SK-N-SH (cell line): Measurements from ENCODE around the gene CLDN14. TPM values are rescaled to one million over a fixed set of nuclear protein-coding genes. Genes with fewer than 3 reads are reported as not detected.

Experiments
- CTCF ChIA-PET: fragments of 300-600, 350-600 bp; formaldehyde crosslinking; extraction: SDS; loops from one replicate; lab custom pipeline; 2021; lab: Yijun Ruan, JAX
- POLR2A ChIA-PET: fragments of 350-600 bp; sonication (Branson Sonifier 250); formaldehyde crosslinking; extraction: SDS; loops from one replicate; lab custom pipeline; 2020; ENCODE audit warnings: antibody characterized with exemption, inconsistent platforms; lab: Yijun Ruan, JAX
- DNase-seq: peaks from one replicate; pipeline ENCODE4 v3.0.0; 2012
- H2AFZ ChIP-seq: fragments of 200-600 bp; sonication (generic); 2 replicates; pipeline ENCODE4 v1.8.1; 2016; ENCODE audit warnings: antibody characterized with exemption, mild to moderate bottlenecking, low read depth
- H3F3A ChIP-seq: fragments of 200-600 bp; sonication (generic); replicated peaks from 2 replicates; pipeline ENCODE3; 2016; ENCODE audit warnings: antibody characterized with exemption, mild to moderate bottlenecking; ENCODE audit not compliant: insufficient read depth
- H3K27ac ChIP-seq, 2 experiments: fragments of 200-500 bp in 1 of 2; fragments of 200-600 bp in 1 of 2; sonication (Bioruptor generic) in 1 of 2; sonication (generic), shearing (Covaris generic) in 1 of 2; 2 replicates each; pipeline versions ENCODE4 v1.5.1 to v1.6.1; 2014 to 2016; ENCODE audit warnings: low read depth in 2 of 2, inconsistent platforms in 1 of 2, low read length in 1 of 2, mild to moderate bottlenecking in 1 of 2, mixed read lengths in 1 of 2
- H3K27me3 ChIP-seq: fragments of 200-600 bp; sonication (generic), shearing (Covaris generic); 2 replicates; pipeline ENCODE4 v1.6.1; 2016; ENCODE audit warnings: mixed run types; ENCODE audit not compliant: insufficient read depth
- H3K36me3 ChIP-seq, 2 experiments: fragments of 200-500 bp in 1 of 2; fragments of 200-600 bp in 1 of 2; sonication (Bioruptor generic) in 1 of 2; sonication (generic) in 1 of 2; replicated peaks in 1 of 2; 2 replicates each; pipeline versions ENCODE3 to v1.5.1; 2014 to 2016; ENCODE audit warnings: low read length in 1 of 2, mild to moderate bottlenecking in 1 of 2; ENCODE audit not compliant: insufficient read depth in 2 of 2, control insufficient read depth in 1 of 2
- H3K4me1 ChIP-seq, 2 experiments: fragments of 200-500 bp in 1 of 2; fragments of 200-600 bp in 1 of 2; sonication (Bioruptor generic) in 1 of 2; sonication (generic), shearing (Covaris generic) in 1 of 2; 2 replicates each; pipeline versions ENCODE4 v1.5.1 to v1.6.1; 2014 to 2016; ENCODE audit warnings: low read depth in 1 of 2, low read length in 1 of 2, mixed run types in 1 of 2; ENCODE audit not compliant: insufficient read depth in 2 of 2, control insufficient read depth in 1 of 2
- H3K4me2 ChIP-seq: fragments of 200-600 bp; sonication (generic), shearing (Covaris generic); 2 replicates; pipeline ENCODE4 v1.6.1; 2017; ENCODE audit warnings: mixed run types
- H3K4me3 ChIP-seq, 2 experiments: fragments of 200-500 bp in 1 of 2; fragments of 200-600 bp in 1 of 2; sonication (Bioruptor generic) in 1 of 2; sonication (generic), shearing (Covaris generic) in 1 of 2; 2 replicates each; pipeline versions ENCODE4 v1.5.1 to v1.8.1; 2014 to 2016; ENCODE audit warnings: low read depth in 2 of 2, inconsistent platforms in 1 of 2, low read length in 1 of 2, mild to moderate bottlenecking in 1 of 2, mixed read lengths in 1 of 2, moderate library complexity in 1 of 2
- H3K79me2 ChIP-seq: fragments of 200-600 bp; sonication (generic); 2 replicates; pipeline ENCODE4 v1.8.1; 2017; ENCODE audit warnings: mild to moderate bottlenecking; ENCODE audit not compliant: insufficient read depth
- H3K9ac ChIP-seq: fragments of 200-600 bp; sonication (generic); 2 replicates; pipeline ENCODE4 v1.6.1; 2017; ENCODE audit warnings: mixed run types
- H3K9me2 ChIP-seq: fragments of 200-600 bp; sonication (generic); 2 replicates; pipeline ENCODE4 v1.6.1; 2017; ENCODE audit warnings: mixed run types
- H3K9me3 ChIP-seq: fragments of 200-600 bp; sonication (generic); 2 replicates; pipeline ENCODE4 v1.6.1; 2017; ENCODE audit warnings: mixed run types, mild to moderate bottlenecking, moderate library complexity
- H4K20me1 ChIP-seq: fragments of 200-600 bp; sonication (generic); 2 replicates; pipeline ENCODE4 v1.6.1; 2017; ENCODE audit warnings: mild to moderate bottlenecking, mixed run types; ENCODE audit not compliant: insufficient read depth
- CHD2 ChIP-seq: fragments of 150-350 bp; IDR thresholded peaks from 2 replicates; pipeline ENCODE4 v1.6.1; 2018; ENCODE audit warnings: low read length; ENCODE audit not compliant: partially characterized antibody
- ELF1 ChIP-seq: IDR thresholded peaks from 2 replicates; pipeline ENCODE4 v1.4.0; 2012
- EZH2phosphoT487 ChIP-seq: fragments of 200-600 bp; sonication (generic); IDR thresholded peaks from 2 replicates; pipeline ENCODE4 v1.6.1; 2017; ENCODE audit warnings: low read depth, mixed run types, mild to moderate bottlenecking, antibody characterized with exemption, moderate library complexity, borderline replicate concordance
- FOSL2 ChIP-seq: IDR thresholded peaks from 2 replicates; pipeline ENCODE4 v1.4.0; 2012; ENCODE audit warnings: low read depth, mild to moderate bottlenecking, moderate library complexity, borderline replicate concordance
- FOXJ3 ChIP-seq: sonication (generic); formaldehyde crosslinking; IDR thresholded peaks from 2 replicates; pipeline ENCODE4 v1.5.1; 2020; ENCODE audit warnings: mild to moderate bottlenecking, missing genetic modification reagents
- FOXM1 ChIP-seq: IDR thresholded peaks from 2 replicates; pipeline ENCODE4 v1.4.0; 2012; ENCODE audit warnings: low read depth, mild to moderate bottlenecking
- GABPA ChIP-seq: IDR thresholded peaks from 2 replicates; pipeline ENCODE4 v1.4.0; 2012; ENCODE audit warnings: low read depth, mild to moderate bottlenecking
- GATA2 ChIP-seq: sonication (generic); formaldehyde crosslinking; IDR thresholded peaks from 2 replicates; pipeline ENCODE4 v1.5.0; 2020; ENCODE audit warnings: mild to moderate bottlenecking, missing genetic modification reagents
- IRF3 ChIP-seq: fragments of 150-350 bp; IDR thresholded peaks from 2 replicates; pipeline ENCODE4 v1.6.1; 2016; ENCODE audit warnings: mild to moderate bottlenecking, low read depth, low read length
- MEF2A ChIP-seq: IDR thresholded peaks from 2 replicates; pipeline ENCODE4 v1.4.0; 2012; ENCODE audit warnings: low read depth, borderline replicate concordance
- MXI1 ChIP-seq: IDR thresholded peaks from 2 replicates; pipeline ENCODE4 v1.6.1; 2012; ENCODE audit warnings: mild to moderate bottlenecking, low read depth, low read length, improper control_type of control experiment
- NFIC ChIP-seq: IDR thresholded peaks from 2 replicates; pipeline ENCODE4 v1.4.0; 2012; ENCODE audit warnings: borderline replicate concordance
- NRF1 ChIP-seq: IDR thresholded peaks from 2 replicates; pipeline ENCODE4 v1.6.1; 2012; ENCODE audit warnings: low read depth, mild to moderate bottlenecking, low read length
- POLR2AphosphoS5 ChIP-seq: IDR thresholded peaks from 2 replicates; pipeline ENCODE4 v1.6.1; 2012; ENCODE audit warnings: low read depth, low read length
- RCOR1 ChIP-seq: fragments of 150-350 bp; IDR thresholded peaks from 2 replicates; pipeline ENCODE4 v1.6.1; 2017; ENCODE audit warnings: antibody characterized with exemption, low read length
- RFX5 ChIP-seq: IDR thresholded peaks from 2 replicates; pipeline ENCODE4 v1.6.1; 2012; ENCODE audit warnings: mild to moderate bottlenecking, improper control_type of control experiment, low read length
- RXRA ChIP-seq: IDR thresholded peaks from 2 replicates; pipeline ENCODE4 v1.4.0; 2012; ENCODE audit warnings: low read depth, mild to moderate bottlenecking, borderline replicate concordance
- SIN3A ChIP-seq: IDR thresholded peaks from 2 replicates; pipeline ENCODE4 v1.6.1; 2012; ENCODE audit warnings: low read depth, mild to moderate bottlenecking, low read length, moderate library complexity, borderline replicate concordance
- TAF1 ChIP-seq: IDR thresholded peaks from 2 replicates; pipeline ENCODE4 v1.6.1; 2012; ENCODE audit warnings: low read depth, mild to moderate bottlenecking, low read length, moderate library complexity, borderline replicate concordance
- TEAD4 ChIP-seq: IDR thresholded peaks from 2 replicates; pipeline ENCODE4 v1.4.0; 2012; ENCODE audit warnings: mild to moderate bottlenecking, borderline replicate concordance; ENCODE audit not compliant: insufficient read depth
- USF1 ChIP-seq: IDR thresholded peaks from 2 replicates; pipeline ENCODE4 v1.4.0; 2012; ENCODE audit warnings: low read depth, borderline replicate concordance
- USF2 ChIP-seq: fragments of 150-350 bp; IDR thresholded peaks from 2 replicates; pipeline ENCODE4 v1.6.1; 2017; ENCODE audit warnings: antibody characterized with exemption, low read length, low read depth, borderline replicate concordance
- YY1 ChIP-seq: IDR thresholded peaks from 2 replicates; pipeline ENCODE4 v1.4.0; 2012; ENCODE audit warnings: low read depth, mild to moderate bottlenecking
- ZBTB33 ChIP-seq: IDR thresholded peaks from 2 replicates; pipeline ENCODE4 v1.4.0; 2012; ENCODE audit warnings: low read depth, borderline replicate concordance
- WGBS: methylation state at CpG from one replicate; pipeline ENCODE4 v1.1.6; 2017; ENCODE audit warnings: low lambda C conversion rate; 5-methylcytosine and 5-hydroxymethylcytosine counted together
- polyA plus RNA-seq, 3 experiments: library from polyadenylated mRNA; depleted of rRNA; stranded (reverse); fragments of >200 nt; gene quantifications; 2 replicates each; pipeline ENCODE4 v1.2.3, GENCODE V29; 2012

The CLDN14 gene
- polyA plus RNA-seq, 1 of the 3 experiments (the other 2 are of a cell fraction), result not detected

GRCh38 chr21:36412916-36413315 lies 67.0 kb downstream of the CLDN14 start (continued):
- TF ChIP-seq USF1 (no peak), TEAD4 (no peak), USF2 (no peak), TAF1 (no peak), POLR2AphosphoS5 (no peak), SIN3A (no peak), MEF2A (no peak), FOXM1 (no peak), NRF1 (no peak), YY1 (no peak)

GRCh38 chr21:36411301-36411700 lies 68.6 kb downstream of the CLDN14 start:
- Histone ChIP-seq H3K9me3 (no peaks in the 10 kb centered on the region), H3K4me1 (no peaks in the 10 kb centered on the region), H3K79me2 (no peaks in the 10 kb centered on the region), H4K20me1 (no peaks in the 10 kb centered on the region), H3K4me2 (no peak overlapping the region), H3K9ac (no peak overlapping the region), H3K9me2 (no peaks in the 10 kb centered on the region), H3K36me3 (peaks cover under 1 to 24% of the 10 kb centered on the region in 2 experiments), H3F3A (no peaks in the 10 kb centered on the region), H3K27me3 (no peaks in the 10 kb centered on the region), H3K27ac (no peak overlapping the region), H2AFZ (no peak overlapping the region), H3K4me3 (no peak overlapping the region)
- no peak for DNase-seq
- WGBS, result 97% methylated on average over 10 of the region's 10 CpGs
- ChIA-PET POLR2A (no interaction called here), CTCF (interaction anchor here (0.7 to 1.5 kb wide), 4 partner anchors 9 to 514 kb away, joined by 3 to 4 read pairs (median 4); no protein-coding TSS in a partner anchor)
- TF ChIP-seq CHD2 (no peak), RFX5 (no peak), RCOR1 (no peak), GABPA (no peak), ZBTB33 (no peak), YY1 (no peak), MXI1 (no peak), GATA2 (CRISPR knock-in tag) (no peak), EZH2phosphoT487 (no peak), IRF3 (no peak), ELF1 (no peak), RXRA (no peak), FOXJ3 (CRISPR knock-in tag) (no peak), TEAD4 (no peak), NFIC (no peak), TAF1 (no peak), FOSL2 (no peak)
